Measurements from ENCODE around the gene ULK3.

ULK3 gene

DNA sequence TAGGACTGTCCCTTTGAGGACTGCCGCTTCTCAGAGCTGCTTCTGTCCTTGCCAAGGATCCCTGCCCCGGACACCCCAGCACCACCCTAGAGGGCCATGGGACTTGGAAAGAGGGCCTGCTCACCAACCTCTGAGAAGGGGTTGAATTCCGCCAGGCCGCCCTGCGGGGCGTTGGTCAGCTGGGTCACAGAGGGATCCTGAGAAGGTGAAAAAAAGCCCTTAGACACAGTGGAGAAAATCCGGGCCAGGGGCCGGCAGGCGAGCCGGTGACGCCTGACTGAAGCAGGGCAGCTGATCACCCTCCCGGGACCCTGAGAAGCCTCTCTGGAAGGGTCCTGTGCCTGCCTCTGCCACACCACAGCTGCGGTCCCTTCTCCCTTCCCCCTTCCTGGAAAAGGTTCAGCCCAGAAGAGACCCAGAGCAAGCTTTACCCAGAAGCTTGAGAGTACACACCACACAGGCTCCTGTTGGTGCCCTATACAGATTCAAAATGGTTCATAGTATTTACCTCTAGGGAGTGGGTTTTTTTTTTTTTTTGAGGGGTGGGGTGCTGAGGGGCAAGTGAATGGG lies 11.6 kb upstream of the ULK3 start:
- Histone ChIP-seq H3K4me1 (ENCODE audit: control insufficient read depth, insufficient read depth, low read length, poor library complexity, severe bottlenecking) (no peaks in the 10 kb centered on the region), H3K4me3 (ENCODE audit: extremely low read depth, insufficient read depth, low read length, poor library complexity, severe bottlenecking) (no peak overlapping the region), H3K27ac (ENCODE audit: low read depth, low read length, severe bottlenecking) (no peak overlapping the region), H3K9me3 (ENCODE audit: control insufficient read depth, low read length) (no peaks in the 10 kb centered on the region), H3K36me3 (ENCODE audit: control insufficient read depth, insufficient read depth, low read length) (peaks cover 60% of the 10 kb centered on the region)
- WGBS, 2 experiments (ENCODE audit: insufficient coverage in 2 of 2) = 97 to 100% methylated on average over 11 to 12 of the region's 13 CpGs

GRCh38 chr15:74851960-74852359 lies 9.0 kb upstream of the ULK3 start:
- WGBS, 2 experiments (ENCODE audit: insufficient coverage in 2 of 2) = 91 to 98% methylated on average over 6 to 7 of the region's 7 CpGs
- Histone ChIP-seq H3K36me3 (ENCODE audit: control insufficient read depth, insufficient read depth, low read length) (peaks cover 72% of the 10 kb centered on the region), H3K4me1 (ENCODE audit: control insufficient read depth, insufficient read depth, low read length, poor library complexity, severe bottlenecking) (no peaks in the 10 kb centered on the region), H3K9me3 (ENCODE audit: control insufficient read depth, low read length) (no peaks in the 10 kb centered on the region), H3K4me3 (ENCODE audit: extremely low read depth, insufficient read depth, low read length, poor library complexity, severe bottlenecking) (no peak overlapping the region), H3K27ac (ENCODE audit: low read depth, low read length, severe bottlenecking) (no peak overlapping the region)

GRCh38 chr15:74850393-74850792 lies 7.4 kb upstream of the ULK3 start:
- Histone ChIP-seq H3K27ac (ENCODE audit: low read depth, low read length, severe bottlenecking) (no peak overlapping the region), H3K4me1 (ENCODE audit: control insufficient read depth, insufficient read depth, low read length, poor library complexity, severe bottlenecking) (no peaks in the 10 kb centered on the region), H3K36me3 (ENCODE audit: control insufficient read depth, insufficient read depth, low read length) (peaks cover 76% of the 10 kb centered on the region), H3K9me3 (ENCODE audit: control insufficient read depth, low read length) (no peaks in the 10 kb centered on the region), H3K4me3 (ENCODE audit: extremely low read depth, insufficient read depth, low read length, poor library complexity, severe bottlenecking) (no peak overlapping the region)
- 91 to 100% methylated on average over 3 to 4 of the region's 4 CpGs for WGBS, 2 experiments (ENCODE audit: insufficient coverage in 2 of 2)

GRCh38 chr15:74847432-74847831 lies 4.5 kb upstream of the ULK3 start:
- Histone ChIP-seq H3K36me3 (ENCODE audit: control insufficient read depth, insufficient read depth, low read length) (peaks cover 60% of the 10 kb centered on the region), H3K4me1 (ENCODE audit: control insufficient read depth, insufficient read depth, low read length, poor library complexity, severe bottlenecking) (peaks cover 6% of the 10 kb centered on the region), H3K4me3 (ENCODE audit: extremely low read depth, insufficient read depth, low read length, poor library complexity, severe bottlenecking) (no peak overlapping the region), H3K27ac (ENCODE audit: low read depth, low read length, severe bottlenecking) (no peak overlapping the region), H3K9me3 (ENCODE audit: control insufficient read depth, low read length) (no peaks in the 10 kb centered on the region)
- WGBS, 2 experiments (ENCODE audit: insufficient coverage in 2 of 2) = 91 to 100% methylated on average over 3 of the region's 3 CpGs

- 91 to 92% methylated on average over 3 of the region's 4 CpGs for WGBS, 2 experiments (ENCODE audit: insufficient coverage in 2 of 2)
- Histone ChIP-seq H3K4me3 (ENCODE audit: extremely low read depth, insufficient read depth, low read length, poor library complexity, severe bottlenecking) (no peak overlapping the region), H3K9me3 (ENCODE audit: control insufficient read depth, low read length) (no peaks in the 10 kb centered on the region)
These were observed 2.6 kb upstream of the ULK3 start for GRCh38 chr15:74845581-74845980.

DNA sequence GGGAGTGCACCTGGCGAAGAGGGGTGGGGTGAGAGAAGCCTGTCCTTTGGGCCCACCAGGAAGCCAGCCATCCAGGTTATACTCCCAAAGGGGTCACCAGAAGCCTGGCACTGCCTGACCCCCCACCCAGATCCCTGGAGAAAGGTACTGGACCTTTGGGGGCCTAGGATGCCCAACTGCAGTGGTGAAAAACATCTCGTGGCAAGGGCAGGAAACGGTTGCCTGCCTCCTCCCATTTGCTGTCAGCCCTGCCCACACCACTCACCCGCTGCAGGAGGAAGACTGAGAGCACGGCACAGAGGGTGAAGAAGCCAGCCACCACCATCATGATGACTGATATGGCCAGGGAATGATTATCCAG lies 2.2 kb upstream of the ULK3 start:
- H3K4me3 ChIP-seq (ENCODE audit: extremely low read depth, insufficient read depth, low read length, poor library complexity, severe bottlenecking) = no peak overlapping the region
- 93 to 97% methylated on average over 4 to 5 of the region's 5 CpGs for WGBS, 2 experiments (ENCODE audit: insufficient coverage in 2 of 2)
- peaks cover 43% of the 10 kb centered on the region for H3K36me3 ChIP-seq (ENCODE audit: control insufficient read depth, insufficient read depth, low read length)
- no peak overlapping the region for H3K27ac ChIP-seq (ENCODE audit: low read depth, low read length, severe bottlenecking)
- H3K4me1 ChIP-seq (ENCODE audit: control insufficient read depth, insufficient read depth, low read length, poor library complexity, severe bottlenecking) = peaks cover 9% of the 10 kb centered on the region
- no peaks in the 10 kb centered on the region for H3K9me3 ChIP-seq (ENCODE audit: control insufficient read depth, low read length)

More at GRCh38 chr15:74845581-74845980, 2.6 kb upstream of the ULK3 start:
- Histone ChIP-seq H3K36me3 (ENCODE audit: control insufficient read depth, insufficient read depth, low read length) (peaks cover 45% of the 10 kb centered on the region), H3K27ac (ENCODE audit: low read depth, low read length, severe bottlenecking) (no peak overlapping the region), H3K4me1 (ENCODE audit: control insufficient read depth, insufficient read depth, low read length, poor library complexity, severe bottlenecking) (peaks cover 9% of the 10 kb centered on the region)

DNA sequence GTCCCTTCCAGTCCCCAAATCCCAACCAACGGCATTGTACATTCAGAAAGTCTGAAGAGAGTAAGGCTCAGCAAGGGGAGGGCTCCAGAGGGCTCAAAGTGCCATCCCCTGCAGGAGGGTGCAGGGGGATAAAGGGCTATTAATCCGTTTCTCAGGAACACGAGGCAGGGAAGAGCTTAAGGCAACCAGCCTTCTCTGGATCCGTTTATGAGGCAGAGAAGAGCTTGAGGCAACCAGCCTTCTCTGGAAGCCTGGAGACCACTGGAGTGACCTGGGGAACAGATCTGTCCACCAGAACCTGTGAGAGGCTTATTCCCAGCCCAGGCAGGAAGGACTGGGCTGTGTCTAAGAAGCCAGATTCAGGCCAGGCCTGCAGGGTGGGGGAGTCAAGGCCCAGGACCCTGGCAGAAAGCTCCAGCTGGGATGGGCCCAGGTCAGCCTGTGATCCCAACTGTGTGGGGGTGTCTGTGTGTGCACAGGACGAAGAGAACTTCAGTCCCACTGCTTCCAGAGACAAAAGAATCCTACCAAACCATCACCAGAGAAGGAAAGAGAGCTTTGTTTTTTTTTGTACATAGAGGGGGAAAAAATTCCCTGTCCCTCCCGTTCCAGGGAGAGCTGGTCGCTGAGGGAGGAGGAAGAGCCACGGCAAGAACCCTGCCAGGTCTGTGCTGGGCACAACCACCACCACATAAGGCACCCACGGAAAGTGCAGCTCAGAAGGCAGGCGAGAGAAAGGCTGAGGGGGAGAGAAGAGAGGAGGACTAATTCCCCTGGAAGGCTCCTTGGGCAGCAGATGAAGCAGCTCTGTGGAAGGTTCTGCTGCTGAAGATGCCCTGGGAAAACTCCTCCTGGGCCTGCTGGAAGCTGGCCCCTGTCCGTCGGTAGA lies 1.6 kb upstream of the ULK3 start:
- Histone ChIP-seq H3K36me3 (ENCODE audit: control insufficient read depth, insufficient read depth, low read length) (peaks cover 40% of the 10 kb centered on the region), H3K9me3 (ENCODE audit: control insufficient read depth, low read length) (no peaks in the 10 kb centered on the region), H3K4me3 (ENCODE audit: extremely low read depth, insufficient read depth, low read length, poor library complexity, severe bottlenecking) (no peak overlapping the region), H3K4me1 (ENCODE audit: control insufficient read depth, insufficient read depth, low read length, poor library complexity, severe bottlenecking) (peaks cover 9% of the 10 kb centered on the region), H3K27ac (ENCODE audit: low read depth, low read length, severe bottlenecking) (peak overlapping the region; percentile 10)
- 92 to 94% methylated on average over 5 to 6 of the region's 12 CpGs for WGBS, 2 experiments (ENCODE audit: insufficient coverage in 2 of 2)

GRCh38 chr15:74843891-74844299 lies 939 bp upstream of the ULK3 start:
- Histone ChIP-seq H3K27ac (ENCODE audit: low read depth, low read length, severe bottlenecking) (no peak overlapping the region), H3K36me3 (ENCODE audit: control insufficient read depth, insufficient read depth, low read length) (peaks cover 38% of the 10 kb centered on the region), H3K4me3 (ENCODE audit: extremely low read depth, insufficient read depth, low read length, poor library complexity, severe bottlenecking) (peak overlapping the region; percentile 81), H3K9me3 (ENCODE audit: control insufficient read depth, low read length) (no peaks in the 10 kb centered on the region), H3K4me1 (ENCODE audit: control insufficient read depth, insufficient read depth, low read length, poor library complexity, severe bottlenecking) (peaks cover 9% of the 10 kb centered on the region)
- WGBS, 2 experiments (ENCODE audit: insufficient coverage in 2 of 2) = 97% methylated on average over 5 of the region's 12 CpGs; no CpG with 5 or more reads in 1 of the 2 experiments

- Histone ChIP-seq H3K4me3 (ENCODE audit: extremely low read depth, insufficient read depth, low read length, poor library complexity, severe bottlenecking) (peak overlapping the region; percentile 81), H3K9me3 (ENCODE audit: control insufficient read depth, low read length) (no peaks in the 10 kb centered on the region), H3K4me1 (ENCODE audit: control insufficient read depth, insufficient read depth, low read length, poor library complexity, severe bottlenecking) (peaks cover 9% of the 10 kb centered on the region), H3K27ac (ENCODE audit: low read depth, low read length, severe bottlenecking) (peak overlapping the region; percentile 85), H3K36me3 (ENCODE audit: control insufficient read depth, insufficient read depth, low read length) (peaks cover 38% of the 10 kb centered on the region)
- WGBS, 2 experiments (ENCODE audit: insufficient coverage in 2 of 2) = 16 to 29% methylated on average over 13 to 16 of the region's 18 CpGs
These were observed 481 bp upstream of the ULK3 start for GRCh38 chr15:74843445-74843828.

DNA sequence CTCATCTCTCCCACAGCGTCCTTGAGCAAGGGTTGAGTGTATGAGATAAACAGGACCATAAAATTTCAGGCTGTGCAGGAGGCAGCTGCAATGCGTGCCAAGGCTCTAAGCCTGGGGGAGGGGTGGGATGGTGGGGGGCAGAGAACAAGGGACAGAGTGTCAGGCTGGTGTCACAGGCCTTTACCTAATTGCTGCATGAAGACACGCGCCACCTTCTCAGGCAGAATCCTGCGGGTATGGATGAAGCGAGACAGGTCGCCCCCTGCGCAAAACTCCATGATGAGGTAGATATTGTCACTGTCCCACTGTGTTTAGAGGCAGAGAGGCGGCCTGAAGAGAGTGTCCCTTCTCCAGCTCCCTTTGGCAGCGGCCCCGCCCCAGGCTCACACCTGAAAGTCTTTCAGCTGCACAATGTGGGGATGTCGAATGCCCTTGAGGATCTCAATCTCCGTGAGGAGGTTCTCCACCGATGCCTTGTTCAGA lies 1.0 kb downstream of the ULK3 start:
- H3K4me3 ChIP-seq (ENCODE audit: extremely low read depth, insufficient read depth, low read length, poor library complexity, severe bottlenecking) = peak overlapping the region; percentile 81
- 88 to 91% methylated on average over 11 to 13 of the region's 14 CpGs for WGBS, 2 experiments (ENCODE audit: insufficient coverage in 2 of 2)
- no peaks in the 10 kb centered on the region for H3K9me3 ChIP-seq (ENCODE audit: control insufficient read depth, low read length)

More for the DNA sequence above, 1.0 kb downstream of the ULK3 start:
- no peak overlapping the region for H3K27ac ChIP-seq (ENCODE audit: low read depth, low read length, severe bottlenecking)
- H3K4me1 ChIP-seq (ENCODE audit: control insufficient read depth, insufficient read depth, low read length, poor library complexity, severe bottlenecking) = peaks cover 9% of the 10 kb centered on the region
- H3K36me3 ChIP-seq (ENCODE audit: control insufficient read depth, insufficient read depth, low read length) = peaks cover 28% of the 10 kb centered on the region
